Calu3 (cell line): Measurements from ENCODE around the gene THBS1. TPM values are rescaled to one million over a fixed set of nuclear protein-coding genes. Genes with fewer than 3 reads are reported as not detected.
A peak's percentile ranks its signal among the peaks of the same experiment; 100 is the strongest.

ENCODE experiments used
- BruUV-seq: library from RNA; stranded (reverse); fragments of 400-500 nt; replicated peaks from 2 replicates; lab custom pipeline; 2021; lab: Mats Ljungman, UMichigan
- CTCF ChIA-PET: fragments of 300-600 bp; sonication (Branson Sonifier 250); formaldehyde crosslinking; loops from one replicate; lab custom pipeline; 2022; ENCODE audit warnings: antibody characterized with exemption; lab: Charles Lee
- DNase-seq: peaks from one replicate; pipeline ENCODE4 v3.0.0; 2022
- H3K27ac Mint-ChIP-seq: one replicate; pipeline ENCODE4 v1.8.0; 2022; ENCODE audit warnings: mixed read lengths; ENCODE audit not compliant: unreplicated experiment
- H3K27me3 Mint-ChIP-seq: one replicate; pipeline ENCODE4 v1.8.0; 2022; ENCODE audit warnings: mixed read lengths; ENCODE audit not compliant: unreplicated experiment
- H3K36me3 Mint-ChIP-seq: one replicate; pipeline ENCODE4 v1.8.0; 2022; ENCODE audit warnings: mild to moderate bottlenecking, moderate library complexity, mixed read lengths; ENCODE audit not compliant: insufficient read depth, unreplicated experiment
- H3K4me1 Mint-ChIP-seq: one replicate; pipeline ENCODE4 v1.8.0; 2022; ENCODE audit warnings: mild to moderate bottlenecking, low read depth, mixed read lengths; ENCODE audit not compliant: unreplicated experiment
- H3K4me3 Mint-ChIP-seq: one replicate; pipeline ENCODE4 v1.8.0; 2022; ENCODE audit warnings: mild to moderate bottlenecking, low read depth, moderate library complexity, mixed read lengths; ENCODE audit not compliant: unreplicated experiment
- H3K9me3 Mint-ChIP-seq: one replicate; pipeline ENCODE4 v1.8.0; 2022; ENCODE audit warnings: low read depth, mixed read lengths; ENCODE audit not compliant: unreplicated experiment
- CTCF ChIP-seq: fragments of 200-600 bp; IDR thresholded peaks from one replicate; pipeline ENCODE4 v1.8.0; 2022; ENCODE audit warnings: antibody characterized with exemption; ENCODE audit not compliant: unreplicated experiment
- intact Hi-C: fragments of 100-400 bp; cut with micrococcal nuclease; formaldehyde crosslinking; loops from one replicate; pipeline ENCODE4 v1.10.0; 2022; ENCODE audit not compliant: unreplicated experiment
- total RNA-seq: library from RNA; stranded (reverse); gene quantifications from 2 replicates; pipeline ENCODE4 v1.2.3, GENCODE V29; 2022

The THBS1 gene
- total RNA-seq, 1 experiment from 2014 or later = 199 TPM

GRCh38 chr15:39627451-39628143 lies 46.7 kb downstream of the THBS1 start:
- no peak for DNase-seq
- BruUV-seq = no TSS peak
- H3K36me3 Mint-ChIP-seq = no peaks in the 10 kb centered on the region
- peaks cover 31% of the 10 kb centered on the region for H3K4me1 Mint-ChIP-seq
- H3K27ac Mint-ChIP-seq = no peak overlapping the region
- no peak overlapping the region for H3K4me3 Mint-ChIP-seq
- intact Hi-C loops = no loop called here
- no peaks in the 10 kb centered on the region for H3K9me3 Mint-ChIP-seq
- CTCF ChIA-PET = no interaction called here
- no peaks in the 10 kb centered on the region for H3K27me3 Mint-ChIP-seq
- TF ChIP-seq CTCF = no peak

GRCh38 chr15:39628144-39628508 lies 47.2 kb downstream of the THBS1 start:
- Mint-ChIP-seq H3K27me3 (no peaks in the 10 kb centered on the region), H3K36me3 (no peaks in the 10 kb centered on the region), H3K4me3 (no peak overlapping the region), H3K4me1 (peaks cover 31% of the 10 kb centered on the region), H3K27ac (no peak overlapping the region), H3K9me3 (no peaks in the 10 kb centered on the region)
- TF ChIP-seq CTCF = no peak
- CTCF ChIA-PET = no interaction called here
- no TSS peak for BruUV-seq
- DNase-seq = no peak
- intact Hi-C loops = no loop called here

GRCh38 chr15:39628546-39629257 lies 47.8 kb downstream of the THBS1 start:
- intact Hi-C loops = no loop called here
- CTCF ChIA-PET = no interaction called here
- H3K4me1 Mint-ChIP-seq = peaks cover 31% of the 10 kb centered on the region

GRCh38 chr15:39629371-39629770 lies 48.5 kb downstream of the THBS1 start:
- intact Hi-C loops = no loop called here
- Mint-ChIP-seq H3K9me3 (no peaks in the 10 kb centered on the region), H3K4me3 (no peak overlapping the region), H3K4me1 (peaks cover 29% of the 10 kb centered on the region), H3K36me3 (no peaks in the 10 kb centered on the region), H3K27me3 (no peaks in the 10 kb centered on the region), H3K27ac (peak overlapping the region; percentile 2)
- TF ChIP-seq CTCF = no peak
- DNase-seq = no peak
- no TSS peak for BruUV-seq
- CTCF ChIA-PET = interaction anchor here (0.6 kb wide), 1 partner anchor 418 kb away, joined by 3 read pairs; no protein-coding TSS in a partner anchor

More at GRCh38 chr15:39628546-39629257, 47.8 kb downstream of the THBS1 start:
- BruUV-seq = no TSS peak
- DNase-seq = no peak
- Mint-ChIP-seq H3K27ac (no peak overlapping the region), H3K4me3 (no peak overlapping the region), H3K27me3 (no peaks in the 10 kb centered on the region), H3K36me3 (no peaks in the 10 kb centered on the region), H3K9me3 (no peaks in the 10 kb centered on the region)
- no peak for TF ChIP-seq CTCF
